Stimulated activated CD8-positive, alpha-beta memory T cell treated with anti-CD3 and anti-CD28 coated beads, Interleukin-12 subunit alpha, Interleukin-12 subunit beta, amount 100 ng/mL, for 4 hours (primary cell): Measurements from ENCODE around the gene ZNF786.

ENCODE experiments used
- DNase-seq: peaks from one replicate; pipeline ENCODE4 v3.0.0-alpha.2; 2020; ENCODE audit warnings: low read depth

ZNF786 gene

GRCh38 chr7:149028346-149029109 is 62.0 kb downstream of the ZNF786 start, which contains the start of gene PDIA4:
Gene PDIA4 (minus strand): TSS chr7:149028505. CDS start chr7:149028408, 97 bp downstream.
- peak; percentile 100 for DNase-seq

DNA sequence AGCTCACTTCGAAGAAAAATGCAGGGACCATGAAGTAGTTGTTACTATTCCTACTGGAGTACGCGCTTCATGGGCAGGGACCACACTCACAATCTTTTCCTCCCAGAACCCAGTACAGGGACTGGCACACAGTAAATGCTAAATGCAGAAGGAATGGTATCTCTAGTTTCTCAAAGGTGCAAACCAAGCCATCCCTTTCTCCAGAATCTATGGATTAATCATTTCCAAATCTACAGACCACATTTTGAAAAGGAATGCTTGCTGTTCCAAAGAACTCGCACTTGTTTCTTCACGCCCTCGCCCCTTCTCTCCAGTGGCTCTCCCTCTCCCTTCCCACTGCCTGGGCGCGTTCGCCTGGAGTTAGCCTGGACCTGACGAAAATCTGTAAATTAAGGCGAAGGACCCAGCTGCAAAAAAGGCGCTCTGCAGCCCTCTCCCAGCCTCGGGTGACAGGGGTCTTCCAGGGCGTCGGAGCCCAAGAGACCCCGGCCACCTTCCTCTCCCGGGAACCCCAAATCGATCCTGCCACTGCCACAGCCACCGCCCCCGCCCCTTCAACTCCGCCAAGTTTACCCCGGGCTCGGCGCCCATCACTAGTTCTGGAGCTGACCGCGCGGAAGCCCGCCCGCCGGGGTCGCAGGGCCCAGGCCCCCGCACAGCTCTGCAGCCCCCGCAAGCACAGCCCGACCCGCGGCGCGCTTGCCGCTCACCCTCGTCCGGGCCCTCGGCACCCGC is 62.7 kb downstream of the ZNF786 start:
- DNase-seq: no peak

DNA sequence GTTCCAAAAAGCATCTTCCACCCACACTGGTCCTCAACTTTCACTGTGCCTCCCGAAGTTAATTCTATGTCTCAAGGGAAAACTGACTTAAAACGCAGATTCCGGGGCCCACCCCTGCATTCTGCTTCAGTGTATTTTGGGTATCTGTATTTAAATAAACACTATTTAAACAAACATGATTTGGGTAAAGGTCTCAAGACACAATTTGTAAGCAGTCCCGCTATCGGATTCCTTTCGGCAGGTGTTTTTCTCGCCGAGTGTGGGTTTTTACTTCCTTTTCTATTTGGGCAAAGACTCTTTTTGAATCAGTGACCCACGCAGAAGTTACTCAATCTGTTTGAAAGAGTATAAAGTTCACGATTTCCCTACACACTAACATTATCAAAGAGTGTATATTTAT is 63.5 kb downstream of the ZNF786 start:
- DNase-seq: no peak

DNA sequence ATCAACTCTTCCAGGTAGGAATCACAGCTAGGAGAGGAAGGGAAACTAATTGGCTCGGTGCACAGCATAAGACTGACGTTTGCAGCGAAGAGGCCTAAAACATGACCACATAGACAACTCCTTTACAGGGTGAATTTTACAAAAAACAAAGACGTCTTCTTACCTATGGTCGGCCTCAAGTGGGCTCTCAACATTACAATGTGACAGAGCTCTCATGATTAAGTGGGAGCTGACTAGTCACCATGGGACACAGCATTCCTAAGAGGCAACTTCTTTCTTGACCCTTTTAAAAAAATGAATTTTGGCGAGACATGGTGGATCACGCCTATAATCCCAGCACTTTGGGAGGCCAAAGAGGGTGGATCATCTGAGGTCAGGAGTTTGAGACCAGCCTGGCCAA is 66.9 kb downstream of the ZNF786 start:
- no peak for DNase-seq

GRCh38 chr7:149022756-149023360 is 67.7 kb downstream of the ZNF786 start:
- no peak for DNase-seq

- DNase-seq: no peak
Observed at GRCh38 chr7:149021725-149022062, 68.8 kb downstream of the ZNF786 start.

DNA sequence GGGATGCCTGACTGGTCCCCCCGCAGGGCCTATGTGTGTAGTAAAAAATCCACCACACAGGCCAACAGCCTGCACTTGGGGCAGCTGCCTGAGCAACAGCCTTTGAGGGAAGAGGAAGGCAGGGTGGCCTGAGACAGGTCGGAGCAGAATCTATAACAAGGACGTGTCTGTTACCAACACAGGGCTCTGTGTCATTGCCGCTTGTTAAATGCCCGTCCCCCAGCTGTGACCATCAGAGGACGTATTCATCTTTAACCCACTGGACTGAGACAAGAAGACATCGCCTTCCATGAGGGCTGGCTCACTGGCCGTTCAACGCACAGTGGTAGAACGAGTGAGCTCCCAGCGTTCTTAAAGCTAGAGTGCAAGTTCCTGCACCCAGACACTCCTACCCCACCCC is 70.0 kb downstream of the ZNF786 start:
- DNase-seq: no peak
